GM18526 (cell line): ENCODE results near the gene TMEM204.

Experiments used
- POLR2A ChIP-seq: IDR thresholded peaks from 3 replicates; pipeline ENCODE4 v1.6.1; 2011; ENCODE audit not compliant: insufficient read length; ENCODE audit errors: extremely low read depth

Gene TMEM204

GRCh38 chr16:1533443-1533951 lies at the start of gene TMEM204:
TMEM204 (plus strand) TSS chr16:1533666; CDS start chr16:1534276, 610 bp downstream.
- TF ChIP-seq POLR2A: no peak

GRCh38 chr16:1485847-1486496 lies 47.5 kb upstream of the TMEM204 start:
- TF ChIP-seq POLR2A: no peak

- TF ChIP-seq POLR2A: no peak
Observed at GRCh38 chr16:1486551-1487390, 46.7 kb upstream of the TMEM204 start.

GRCh38 chr16:1487395-1488053 lies 45.9 kb upstream of the TMEM204 start:
- TF ChIP-seq POLR2A: no peak

- TF ChIP-seq POLR2A: no peak
Observed at GRCh38 chr16:1488054-1488601, 45.3 kb upstream of the TMEM204 start.

GRCh38 chr16:1488619-1489018 lies 44.8 kb upstream of the TMEM204 start, which contains the start of gene PTX4:
PTX4 (minus strand) TSS chr16:1488944; CDS start chr16:1488909, 35 bp downstream.
- TF ChIP-seq POLR2A: no peak

- no peak for TF ChIP-seq POLR2A
Observed at GRCh38 chr16:1489077-1489476, 44.4 kb upstream of the TMEM204 start.

GRCh38 chr16:1491327-1491726 lies 42.1 kb upstream of the TMEM204 start:
- no peak for TF ChIP-seq POLR2A

- TF ChIP-seq POLR2A: no peak
Observed at GRCh38 chr16:1492082-1492922, 41.2 kb upstream of the TMEM204 start.

- TF ChIP-seq POLR2A: peak; percentile 61
Observed at GRCh38 chr16:1492923-1493745, 40.3 kb upstream of the TMEM204 start, which contains the start of gene TELO2. TELO2 (plus strand) TSS chr16:1493360; CDS start chr16:1494282, 922 bp downstream.

- TF ChIP-seq POLR2A: no peak
Observed at GRCh38 chr16:1493746-1494094, 39.7 kb upstream of the TMEM204 start.

- no peak for TF ChIP-seq POLR2A
Observed at GRCh38 chr16:1494129-1494640, 39.3 kb upstream of the TMEM204 start.

GRCh38 chr16:1494711-1495110 lies 38.8 kb upstream of the TMEM204 start:
- no peak for TF ChIP-seq POLR2A
